Measurements from ENCODE around the gene NCOA1.
"Not testable (repeated sequence)": the region's sequence is repeated elsewhere in the genome, so short reads cannot be mapped to it uniquely, and the experiment has no call there.

Gene NCOA1

GRCh38 chr2:24463271-24463670 is 27.8 kb upstream of the NCOA1 start:
- TF ChIP-seq POLR2A (IDR thresholded peaks at IDR 0.05; ENCODE audit: low read length) (no peak), GATA1 (IDR thresholded peaks at IDR 0.05; ENCODE audit: low read depth, low read length) (no peak)
- DNase-seq = no peak

GRCh38 chr2:24466871-24467870 is 23.9 kb upstream of the NCOA1 start:
- DNase-seq = no peak
- TF ChIP-seq POLR2A (IDR thresholded peaks at IDR 0.05; ENCODE audit: low read length) = no peak

GRCh38 chr2:24468453-24468852 is 22.6 kb upstream of the NCOA1 start:
- not testable (repeated sequence) for DNase-seq

- no peak for TF ChIP-seq GATA1 (IDR thresholded peaks at IDR 0.05; ENCODE audit: low read depth, low read length)
- no peak for TF ChIP-seq POLR2A (IDR thresholded peaks at IDR 0.05; ENCODE audit: low read length)
- DNase-seq = no peak
These were observed 21.9 kb upstream of the NCOA1 start for GRCh38 chr2:24469148-24469650.

- DNase-seq = peak; percentile 37 to 63
- TF ChIP-seq GATA1 (IDR thresholded peaks at IDR 0.05; ENCODE audit: low read depth, low read length) (no peak), POLR2A (IDR thresholded peaks at IDR 0.05; ENCODE audit: low read length) (no peak)
These were observed 19.4 kb upstream of the NCOA1 start for GRCh38 chr2:24471662-24472061.

- DNase-seq = no peak
- TF ChIP-seq POLR2A (IDR thresholded peaks at IDR 0.05; ENCODE audit: low read length) = no peak
- no peak for TF ChIP-seq GATA1 (IDR thresholded peaks at IDR 0.05; ENCODE audit: low read depth, low read length)
These were observed 18.6 kb upstream of the NCOA1 start for GRCh38 chr2:24472416-24472815.

GRCh38 chr2:24473626-24474025 is 17.4 kb upstream of the NCOA1 start:
- TF ChIP-seq POLR2A (IDR thresholded peaks at IDR 0.05; ENCODE audit: low read length) (no peak), GATA1 (IDR thresholded peaks at IDR 0.05; ENCODE audit: low read depth, low read length) (no peak)
- no peak for DNase-seq

- no peak for TF ChIP-seq GATA1 (IDR thresholded peaks at IDR 0.05; ENCODE audit: low read depth, low read length)
- no peak for TF ChIP-seq POLR2A (IDR thresholded peaks at IDR 0.05; ENCODE audit: low read length)
- no peak for DNase-seq
These were observed 17.0 kb upstream of the NCOA1 start for GRCh38 chr2:24474053-24474452.

GRCh38 chr2:24477229-24477628 is 13.8 kb upstream of the NCOA1 start:
- DNase-seq = peak; percentile 57 to 67
- TF ChIP-seq POLR2A (IDR thresholded peaks at IDR 0.05; ENCODE audit: low read length) = no peak
- TF ChIP-seq GATA1 (IDR thresholded peaks at IDR 0.05; ENCODE audit: low read depth, low read length) = no peak

GRCh38 chr2:24478243-24478642 is 12.8 kb upstream of the NCOA1 start:
- peak; percentile 24 to 26 for DNase-seq
- no peak for TF ChIP-seq GATA1 (IDR thresholded peaks at IDR 0.05; ENCODE audit: low read depth, low read length)
- no peak for TF ChIP-seq POLR2A (IDR thresholded peaks at IDR 0.05; ENCODE audit: low read length)

- no peak for TF ChIP-seq POLR2A (IDR thresholded peaks at IDR 0.05; ENCODE audit: low read length)
- no peak for TF ChIP-seq GATA1 (IDR thresholded peaks at IDR 0.05; ENCODE audit: low read depth, low read length)
- DNase-seq = peak in 1 of 2 experiments; percentile 27
These were observed 10.8 kb upstream of the NCOA1 start for GRCh38 chr2:24480245-24480644.

GRCh38 chr2:24482251-24482971 is 8.6 kb upstream of the NCOA1 start:
- TF ChIP-seq POLR2A (IDR thresholded peaks at IDR 0.05; ENCODE audit: low read length) = peak; percentile 53
- no peak for TF ChIP-seq GATA1 (IDR thresholded peaks at IDR 0.05; ENCODE audit: low read depth, low read length)
- peak; percentile 93 to 94 for DNase-seq

GRCh38 chr2:24482972-24483300 is 8.1 kb upstream of the NCOA1 start:
- no peak for TF ChIP-seq POLR2A (IDR thresholded peaks at IDR 0.05; ENCODE audit: low read length)
- no peak for TF ChIP-seq GATA1 (IDR thresholded peaks at IDR 0.05; ENCODE audit: low read depth, low read length)
- no peak for DNase-seq

GRCh38 chr2:24484677-24485076 is 6.4 kb upstream of the NCOA1 start:
- DNase-seq = peak; percentile 60 to 66

- TF ChIP-seq POLR2A (IDR thresholded peaks at IDR 0.05; ENCODE audit: low read length) (no peak), GATA1 (IDR thresholded peaks at IDR 0.05; ENCODE audit: low read depth, low read length) (no peak)
- DNase-seq = no peak
These were observed 5.9 kb upstream of the NCOA1 start for GRCh38 chr2:24485197-24485596.
